ENCODE data around the gene GALNT6. TPM values are rescaled to one million over a fixed set of nuclear protein-coding genes. Genes with fewer than 3 reads are reported as not detected.

Gene GALNT6
- total and polyA plus RNA-seq, 11 donors = 0.08 to 8.0 (median 0.77) TPM

DNA sequence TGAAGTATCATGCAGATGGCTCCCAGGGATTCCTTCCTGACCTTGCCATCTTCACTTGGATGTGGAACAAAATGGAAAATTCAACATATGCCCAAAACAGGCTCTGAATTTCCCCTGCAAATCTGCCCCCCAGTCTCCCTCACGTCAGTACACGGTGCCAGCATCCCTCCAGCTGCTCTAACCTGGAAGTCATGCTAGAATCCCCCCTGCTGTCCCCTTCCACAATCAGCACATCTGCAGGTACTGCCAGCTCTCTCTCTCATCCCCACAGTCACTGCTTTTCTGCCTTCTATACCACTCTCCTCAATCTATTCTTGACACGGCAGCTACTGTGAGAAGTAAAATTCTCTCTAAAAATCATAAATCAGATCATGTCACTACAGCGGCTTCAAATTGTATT is 21.6 kb downstream of the GALNT6 start:
- H3K27me3 ChIP-seq = no peaks in the 10 kb centered on the region
- H3K4me1 ChIP-seq = peaks cover 0 to 28% (median 4%) of the 10 kb centered on the region in 12 donors
- ATAC-seq = no peak
- peak overlapping the region in 1 of 12 donors; percentile 62 for H3K27ac ChIP-seq
- H3K9me3 ChIP-seq = no peaks in the 10 kb centered on the region
- 83 to 91% (median 86%) methylated on average over 4 of the region's 4 CpGs for WGBS, 4 donors
- no peak for TF ChIP-seq POLR2A (IDR thresholded peaks at IDR 0.05)
- TF ChIP-seq, protein P1, sequence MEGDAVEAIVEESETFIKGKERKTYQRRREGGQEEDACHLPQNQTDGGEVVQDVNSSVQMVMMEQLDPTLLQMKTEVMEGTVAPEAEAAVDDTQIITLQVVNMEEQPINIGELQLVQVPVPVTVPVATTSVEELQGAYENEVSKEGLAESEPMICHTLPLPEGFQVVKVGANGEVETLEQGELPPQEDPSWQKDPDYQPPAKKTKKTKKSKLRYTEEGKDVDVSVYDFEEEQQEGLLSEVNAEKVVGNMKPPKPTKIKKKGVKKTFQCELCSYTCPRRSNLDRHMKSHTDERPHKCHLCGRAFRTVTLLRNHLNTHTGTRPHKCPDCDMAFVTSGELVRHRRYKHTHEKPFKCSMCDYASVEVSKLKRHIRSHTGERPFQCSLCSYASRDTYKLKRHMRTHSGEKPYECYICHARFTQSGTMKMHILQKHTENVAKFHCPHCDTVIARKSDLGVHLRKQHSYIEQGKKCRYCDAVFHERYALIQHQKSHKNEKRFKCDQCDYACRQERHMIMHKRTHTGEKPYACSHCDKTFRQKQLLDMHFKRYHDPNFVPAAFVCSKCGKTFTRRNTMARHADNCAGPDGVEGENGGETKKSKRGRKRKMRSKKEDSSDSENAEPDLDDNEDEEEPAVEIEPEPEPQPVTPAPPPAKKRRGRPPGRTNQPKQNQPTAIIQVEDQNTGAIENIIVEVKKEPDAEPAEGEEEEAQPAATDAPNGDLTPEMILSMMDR (IDR thresholded peaks at IDR 0.05) = no peak
- no peak for DNase-seq
- intact Hi-C loops (cut with DNase I) = no loop called here
- H3K36me3 ChIP-seq = peaks cover 0 to 3% (median 0%) of the 10 kb centered on the region in 9 donors
- no peak overlapping the region for H3K4me3 ChIP-seq

DNA sequence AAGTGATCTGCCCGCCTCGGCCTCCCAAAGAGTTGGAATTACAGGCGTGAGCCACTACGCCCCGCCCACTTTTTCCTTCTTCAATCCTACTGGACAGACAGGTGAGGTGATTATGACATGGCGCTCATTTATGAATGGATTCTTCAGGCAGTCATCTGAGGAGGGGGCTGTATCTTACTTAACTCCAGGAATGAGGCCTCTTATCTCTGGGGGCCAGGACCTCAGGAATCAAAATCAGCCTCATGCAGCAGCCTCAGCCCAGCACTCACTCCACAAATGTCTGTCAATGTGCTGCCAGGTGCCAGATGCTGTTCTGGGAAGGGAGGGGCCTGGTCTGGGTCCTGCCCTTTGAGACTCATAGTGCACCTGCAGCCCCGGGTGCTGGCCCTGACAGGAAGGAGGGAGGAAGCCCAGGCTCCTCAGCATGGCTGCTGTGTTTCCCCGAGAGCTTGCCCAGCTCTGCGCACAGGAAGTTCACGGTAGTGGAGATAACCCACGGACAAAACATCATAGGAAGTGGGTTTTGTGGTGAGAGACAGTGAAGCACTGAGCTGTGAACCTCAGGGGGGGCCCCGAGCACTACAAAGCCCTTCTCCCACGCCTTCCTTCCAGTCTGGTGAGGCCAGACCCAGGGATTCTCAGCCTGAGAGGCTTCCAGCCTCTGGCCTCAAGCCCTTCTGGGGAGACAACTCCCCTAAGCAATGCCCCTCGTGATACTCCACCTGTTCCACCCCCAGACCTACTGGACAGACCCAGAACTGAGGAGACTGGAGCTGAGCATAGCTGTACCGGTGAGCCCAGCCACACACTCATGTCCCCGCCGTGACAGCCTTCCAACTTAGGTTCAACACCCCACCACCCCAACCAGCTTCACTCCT is 22.3 kb downstream of the GALNT6 start:
- ATAC-seq (peak in 3 of 4 donors; percentile 28 to 84 (median 51)), DNase-seq (peak in 4 of 5 donors; percentile 29 to 78 (median 36))
- Histone ChIP-seq H3K4me1 (peaks cover 0 to 28% (median 4%) of the 10 kb centered on the region in 12 donors), H3K4me3 (no peak overlapping the region), H3K27me3 (no peaks in the 10 kb centered on the region), H3K27ac (peak overlapping the region in 1 of 12 donors; percentile 62), H3K9me3 (no peaks in the 10 kb centered on the region), H3K36me3 (peaks cover 0 to 6% (median 0%) of the 10 kb centered on the region in 9 donors)
- no peak for TF ChIP-seq POLR2A (IDR thresholded peaks at IDR 0.05)
- TF ChIP-seq, protein P1 (IDR thresholded peaks at IDR 0.05) = no peak
- intact Hi-C loops (cut with DNase I) = no loop called here
- WGBS, 4 donors = 59 to 74% (median 63%) methylated on average over 12 to 17 of the region's 17 CpGs

DNA sequence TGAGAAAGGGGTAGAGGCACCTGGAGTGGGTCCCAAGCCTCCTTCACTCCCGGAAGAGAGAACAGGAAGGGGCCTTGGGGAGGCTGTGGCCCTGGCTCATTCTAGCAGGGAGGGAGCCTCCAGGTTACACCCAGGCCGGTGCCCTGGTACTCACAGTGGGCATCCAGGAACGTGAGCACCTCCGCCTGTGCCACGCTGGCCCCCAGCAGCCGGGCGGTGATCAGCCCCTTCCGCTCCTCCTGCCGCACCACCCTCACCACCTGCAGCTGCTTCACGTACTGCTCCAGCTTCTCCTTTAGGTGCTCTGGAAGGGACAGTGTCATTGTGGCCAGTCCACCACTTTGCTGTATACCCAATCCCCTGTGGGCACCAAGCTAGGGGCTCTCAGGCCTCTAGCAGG is 25.9 kb downstream of the GALNT6 start:
- H3K27me3 ChIP-seq = no peaks in the 10 kb centered on the region
- no peak overlapping the region for H3K4me3 ChIP-seq
- H3K27ac ChIP-seq = no peak overlapping the region
- DNase-seq (no peak), ATAC-seq (no peak)
- H3K4me1 ChIP-seq = peaks cover 0 to 19% (median 0%) of the 10 kb centered on the region in 12 donors
- H3K36me3 ChIP-seq = peaks cover 0 to 10% (median 0%) of the 10 kb centered on the region in 9 donors
- TF ChIP-seq POLR2A (IDR thresholded peaks at IDR 0.05) = no peak
- TF ChIP-seq, protein P1 (IDR thresholded peaks at IDR 0.05) = no peak
- WGBS, 4 donors = 91 to 97% (median 93%) methylated on average over 7 to 10 of the region's 10 CpGs
- H3K9me3 ChIP-seq = no peaks in the 10 kb centered on the region
- intact Hi-C loops (cut with DNase I) = no loop called here

DNA sequence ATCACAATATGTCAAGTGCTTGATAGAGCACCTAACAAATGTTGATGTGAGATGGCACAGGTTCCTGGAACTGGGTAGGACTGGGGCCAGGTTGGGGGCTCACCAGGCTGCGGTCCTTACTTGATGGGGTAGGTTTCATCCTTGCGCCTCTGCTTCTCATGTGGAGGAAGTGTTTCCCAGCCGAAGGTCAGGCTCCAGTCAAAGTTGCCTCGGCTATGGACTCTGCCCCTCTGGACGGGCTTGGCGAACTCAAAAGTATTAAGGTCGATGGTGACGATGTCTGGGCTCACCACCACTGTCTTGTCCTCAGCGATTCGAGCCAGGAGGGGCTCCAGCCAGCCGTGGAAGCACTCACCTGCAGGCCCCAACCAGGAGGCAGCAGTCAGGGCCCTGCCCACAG is 27.2 kb downstream of the GALNT6 start:
- H3K9me3 ChIP-seq = no peaks in the 10 kb centered on the region
- TF ChIP-seq, protein P1 (IDR thresholded peaks at IDR 0.05) = no peak
- TF ChIP-seq POLR2A (IDR thresholded peaks at IDR 0.05) = no peak
- peaks cover 0 to 10% (median 0%) of the 10 kb centered on the region in 12 donors for H3K4me1 ChIP-seq
- ATAC-seq (no peak), DNase-seq (no peak)
- no peaks in the 10 kb centered on the region for H3K27me3 ChIP-seq
- no peak overlapping the region for H3K4me3 ChIP-seq
- H3K36me3 ChIP-seq = peaks cover 0 to 19% (median 0%) of the 10 kb centered on the region in 9 donors
- no peak overlapping the region for H3K27ac ChIP-seq
- intact Hi-C loops (cut with DNase I) = no loop called here
- WGBS, 4 donors = 84 to 94% (median 89%) methylated on average over 9 to 11 of the region's 11 CpGs

All from heart left ventricle (tissue), 16 donors.